HG02973 (cell line): ENCODE data around the gene RLBP1.

Experiments
- ATAC-seq: cut with Tn5 transposase; IDR thresholded peaks from one replicate; pipeline ENCODE4 v1.9.1; 2021; ENCODE audit warnings: moderate library complexity; ENCODE audit not compliant: unreplicated experiment

RLBP1 gene

DNA sequence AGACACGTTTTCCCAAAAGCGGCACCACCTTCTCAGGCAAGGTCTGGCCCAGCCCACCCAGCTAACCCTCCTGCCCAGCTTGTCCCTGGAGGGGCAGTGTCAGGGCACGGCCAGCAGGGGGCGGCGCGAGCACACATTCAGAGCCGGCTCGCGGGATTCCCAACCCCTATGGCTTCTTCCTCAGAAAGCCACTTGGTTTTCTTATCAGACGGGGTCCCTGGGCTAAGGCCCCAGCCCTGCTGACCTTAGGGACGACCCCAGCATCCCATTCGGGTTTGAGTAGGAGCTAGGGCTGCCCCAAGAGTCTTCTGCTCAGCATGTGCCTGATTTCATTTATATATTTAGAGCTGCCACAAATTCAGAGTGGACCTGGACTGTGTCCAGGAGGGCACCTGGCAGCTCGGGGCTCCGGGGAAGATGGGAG is 14.5 kb downstream of the RLBP1 start:
- peak; percentile 62 for ATAC-seq

DNA sequence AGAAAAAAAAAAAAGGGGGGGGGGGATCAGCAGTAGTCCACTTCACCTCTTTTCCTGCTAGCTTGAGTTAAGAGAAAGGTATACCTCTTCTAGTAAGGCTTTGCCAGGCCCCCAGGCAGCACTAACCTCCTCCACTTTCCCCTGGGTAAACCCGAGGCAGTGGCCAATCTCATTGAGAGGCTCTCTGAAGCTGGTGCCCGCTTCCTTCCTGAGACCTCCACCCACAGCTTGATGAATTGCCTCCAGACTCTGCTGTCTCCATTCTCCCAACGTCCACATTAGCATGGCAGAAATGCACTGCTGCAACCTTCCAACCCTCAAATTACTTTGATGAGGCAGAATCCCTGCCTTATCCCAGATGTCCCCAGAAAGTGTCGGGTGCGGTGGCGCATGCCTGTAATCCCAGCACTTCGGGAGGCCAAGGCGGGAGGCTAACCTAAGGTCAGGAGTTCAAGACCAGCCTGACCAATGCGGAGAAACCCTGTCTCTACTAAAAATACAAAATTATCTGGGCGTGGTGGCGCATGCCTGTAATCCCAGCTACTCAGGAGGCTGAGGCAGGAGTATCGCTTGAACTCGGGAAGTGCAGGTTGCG is 15.3 kb downstream of the RLBP1 start:
- ATAC-seq, result no peak

DNA sequence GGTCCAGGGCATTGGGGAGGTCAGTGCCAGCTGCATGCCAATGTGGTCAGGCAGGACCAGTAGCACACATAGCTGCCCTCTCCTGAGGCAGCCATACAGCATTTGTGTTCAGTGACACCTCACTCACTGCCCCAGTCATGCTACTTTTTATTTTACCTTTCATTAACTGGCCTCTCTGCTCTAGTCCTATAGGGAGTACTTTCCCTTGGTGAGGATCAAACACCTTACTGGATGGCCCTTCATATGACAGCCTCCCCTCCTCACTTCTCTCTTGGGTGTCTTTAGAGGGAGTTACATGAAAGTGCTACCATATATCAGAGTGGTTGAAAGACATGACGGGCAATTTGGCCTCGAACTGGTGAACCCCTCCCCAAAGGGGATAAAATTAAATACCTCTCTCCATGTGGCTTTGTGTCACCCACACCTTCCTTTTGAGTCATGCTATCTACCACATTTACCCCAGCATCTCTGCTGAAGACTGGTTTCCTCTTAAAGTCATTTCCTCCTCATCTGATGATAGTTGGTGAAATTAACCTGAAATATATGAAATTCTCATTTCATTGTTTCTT is 17.6 kb downstream of the RLBP1 start:
- ATAC-seq, result no peak

DNA sequence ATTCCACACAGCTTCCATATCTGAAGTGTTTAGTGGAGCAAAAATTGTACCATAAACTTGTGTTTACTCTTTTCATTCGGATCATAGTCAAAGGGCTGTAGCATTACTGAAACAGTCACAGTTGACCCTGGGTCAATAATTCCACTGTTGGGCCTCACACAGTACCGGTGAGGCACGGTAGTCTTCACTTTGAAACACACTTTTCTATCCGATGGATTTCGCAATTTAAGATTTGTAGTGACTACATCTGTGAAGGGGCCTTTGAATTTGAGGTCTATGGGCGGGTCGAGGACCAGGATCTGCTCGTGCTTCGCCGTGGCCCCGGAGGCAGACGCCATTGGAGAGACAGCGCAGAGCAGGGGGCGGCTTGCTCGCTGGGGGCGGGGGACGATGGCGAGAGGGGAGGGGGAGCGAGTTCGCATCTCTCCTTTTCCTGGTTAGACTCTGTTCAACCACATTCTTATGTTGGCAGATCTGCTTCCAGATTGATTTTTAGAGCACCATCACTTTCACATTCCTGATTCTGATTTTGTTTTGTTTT is 19.8 kb downstream of the RLBP1 start:
- ATAC-seq, result no peak

DNA sequence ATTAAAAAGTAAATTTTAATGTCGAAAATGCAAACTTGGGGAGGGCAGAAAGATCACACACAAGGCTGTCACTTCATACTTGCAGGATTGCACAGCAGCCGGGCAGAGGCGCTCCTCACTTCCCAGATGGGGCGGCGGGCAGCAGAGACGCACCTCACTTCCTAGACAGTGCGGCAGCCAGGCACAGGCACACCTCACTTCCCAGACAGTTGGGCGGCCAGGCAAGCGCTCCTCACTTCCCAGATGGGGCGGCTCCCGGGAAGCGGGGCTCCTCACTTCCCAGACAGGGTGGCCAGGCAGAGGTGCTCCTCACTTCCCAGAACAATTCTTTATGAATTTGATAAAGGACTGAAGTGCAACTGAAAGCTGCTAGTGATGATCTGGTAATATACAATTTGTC is 21.2 kb downstream of the RLBP1 start:
- no peak for ATAC-seq

DNA sequence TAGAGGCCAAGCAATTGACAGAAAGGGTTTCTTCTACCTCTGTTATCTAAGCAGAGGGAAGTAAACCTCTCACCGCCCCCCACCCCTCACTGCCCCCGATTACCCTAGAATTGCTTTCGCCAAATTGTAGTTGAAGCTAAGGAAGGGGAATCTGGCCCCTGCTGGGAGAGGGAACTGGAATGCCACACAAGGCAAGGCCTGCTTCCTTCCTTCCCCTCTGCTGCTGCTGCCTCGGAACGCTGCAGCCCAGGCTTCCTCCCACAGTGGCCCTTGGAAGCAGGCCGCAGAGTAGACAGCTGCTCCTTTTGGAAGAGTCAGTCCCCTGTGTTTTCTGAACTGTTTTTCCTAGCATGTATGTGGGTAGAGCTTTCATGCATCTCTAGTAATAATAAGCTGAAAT is 21.6 kb downstream of the RLBP1 start:
- no peak for ATAC-seq

DNA sequence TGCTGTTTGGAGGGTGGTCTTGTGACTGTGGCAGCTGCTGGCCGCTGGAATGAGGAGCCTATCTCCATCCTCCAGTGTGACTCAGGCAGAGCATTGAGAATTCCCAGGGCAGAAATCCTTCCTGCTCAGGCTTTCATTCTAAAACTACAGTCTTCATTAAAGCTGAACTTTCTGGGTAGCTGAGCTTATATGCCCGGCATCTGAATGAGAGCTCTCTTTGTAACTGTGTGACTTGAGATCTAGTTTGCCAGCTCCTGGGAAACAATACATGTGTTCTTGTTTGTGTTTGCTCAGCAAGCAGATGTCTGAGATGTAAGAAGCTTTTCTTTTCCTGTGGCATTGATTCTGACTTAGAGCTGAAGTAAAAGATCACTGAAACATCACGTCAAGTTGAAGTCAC is 22.4 kb downstream of the RLBP1 start:
- no peak for ATAC-seq

DNA sequence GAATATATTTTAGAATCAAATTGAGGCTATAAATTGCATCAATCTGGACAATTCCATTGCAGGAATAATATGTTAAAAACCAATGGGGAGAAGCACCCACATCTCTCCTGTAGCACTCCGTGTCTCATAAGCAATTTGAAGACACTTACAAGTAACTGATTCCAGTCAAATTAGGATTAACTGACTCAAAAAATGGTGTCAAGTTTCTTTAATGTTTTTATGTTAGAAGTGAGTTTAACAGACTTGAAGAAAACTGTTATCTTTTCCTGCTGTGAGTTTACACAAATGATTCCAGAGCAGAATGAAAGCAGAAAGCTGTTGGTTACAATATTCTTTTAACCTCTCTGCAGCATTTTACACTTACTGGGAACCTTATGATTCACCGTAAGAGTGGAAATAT is 23.2 kb downstream of the RLBP1 start:
- ATAC-seq, result no peak

DNA sequence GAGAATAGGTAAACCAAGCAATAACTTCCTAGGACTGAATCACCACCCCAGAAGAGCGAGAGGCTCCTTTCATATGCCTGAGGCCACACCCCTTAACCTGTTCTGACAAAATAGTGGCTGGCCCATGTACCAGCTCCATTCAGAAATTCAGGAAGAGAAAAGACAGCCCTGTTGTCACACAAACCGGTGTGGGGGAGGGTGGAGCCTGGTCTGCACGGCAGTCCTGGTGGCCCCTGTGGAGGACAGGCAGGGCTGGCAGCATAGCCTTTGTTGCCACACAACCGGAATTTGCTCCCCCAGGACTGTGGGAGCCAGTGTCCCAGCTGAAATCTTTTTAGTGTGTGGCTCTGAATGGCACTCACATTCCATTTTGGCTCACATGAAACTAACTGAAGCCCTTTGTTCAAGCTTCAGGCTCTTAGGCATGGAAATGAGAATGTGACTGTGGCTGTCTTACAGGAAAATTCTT is 23.8 kb downstream of the RLBP1 start:
- no peak for ATAC-seq

DNA sequence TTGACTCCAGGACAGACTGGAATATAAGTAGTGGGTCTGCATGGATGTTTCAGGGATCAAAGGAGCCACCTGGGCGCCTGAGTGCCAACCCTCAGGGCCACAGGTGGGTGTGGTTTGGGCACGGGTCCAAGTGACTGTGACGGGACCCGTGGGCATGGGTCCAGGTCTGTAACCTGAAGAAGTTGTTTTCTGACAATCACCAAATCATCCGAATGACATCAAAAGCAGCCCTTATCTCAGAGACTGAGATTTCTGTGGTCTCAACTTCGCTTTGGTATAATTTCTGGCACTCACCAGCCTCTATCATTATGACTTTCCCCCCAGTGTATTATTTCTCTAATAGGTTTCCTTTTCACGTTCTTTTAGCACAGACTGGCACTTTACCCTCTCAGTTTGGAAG is 24.4 kb downstream of the RLBP1 start:
- no peak for ATAC-seq

DNA sequence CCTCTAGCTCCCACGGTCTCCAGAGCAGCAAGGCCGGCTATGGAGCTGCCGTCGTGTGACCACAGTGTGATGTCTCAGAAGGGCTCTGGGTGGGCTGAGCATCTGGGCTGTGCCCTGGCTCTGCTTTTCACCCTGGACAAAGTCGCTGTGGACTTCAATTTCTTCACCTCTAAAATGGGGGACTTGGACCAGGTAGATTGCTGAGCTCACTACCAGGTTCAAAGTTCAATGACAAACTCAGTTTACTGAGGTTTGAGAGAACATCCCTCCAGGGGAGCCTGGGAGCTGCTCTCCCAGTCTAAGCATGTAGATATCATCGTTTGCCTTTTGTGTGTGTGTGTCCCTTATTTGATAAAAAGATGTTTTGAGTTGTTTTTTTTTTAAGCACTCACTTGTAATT is 25.1 kb downstream of the RLBP1 start:
- ATAC-seq, result no peak

DNA sequence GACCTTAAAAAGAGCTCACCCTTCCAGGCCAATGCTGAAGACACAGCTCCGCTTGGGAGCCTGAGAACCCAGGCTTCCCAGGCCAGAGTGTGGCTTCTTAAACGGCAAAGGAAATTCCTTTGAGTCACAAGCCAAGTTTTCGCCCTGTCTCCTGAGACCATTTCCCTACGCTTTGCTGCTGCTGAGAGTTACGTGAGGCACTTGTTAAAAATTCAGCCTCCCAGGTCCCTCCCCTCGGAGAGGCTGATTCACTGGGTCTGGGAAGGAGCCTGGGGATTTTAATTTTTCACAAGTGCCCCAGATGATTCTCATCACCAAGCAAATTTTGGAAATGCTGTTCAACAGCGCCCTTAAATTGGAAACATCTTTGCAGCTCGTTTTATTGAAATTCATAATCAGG is 25.5 kb downstream of the RLBP1 start:
- ATAC-seq, result no peak

DNA sequence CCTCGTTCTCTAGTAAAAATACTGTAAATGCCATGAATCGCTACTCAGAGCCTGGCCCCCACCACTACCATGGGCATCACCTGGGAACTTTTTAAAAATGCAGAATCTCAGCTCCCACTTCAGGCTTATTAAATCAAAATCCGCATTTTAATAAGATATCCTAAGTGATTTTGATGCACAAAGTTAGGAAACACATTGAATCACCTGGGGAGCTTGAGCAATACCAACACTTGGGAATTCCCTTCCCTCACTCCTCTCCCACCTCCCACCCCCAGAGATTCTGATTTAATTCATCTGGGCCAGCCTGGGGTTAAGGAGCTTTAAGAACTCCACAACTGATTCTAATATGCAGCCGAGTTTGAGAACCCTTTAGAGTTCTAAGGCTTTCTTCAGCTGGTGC is 26.8 kb downstream of the RLBP1 start:
- no peak for ATAC-seq

DNA sequence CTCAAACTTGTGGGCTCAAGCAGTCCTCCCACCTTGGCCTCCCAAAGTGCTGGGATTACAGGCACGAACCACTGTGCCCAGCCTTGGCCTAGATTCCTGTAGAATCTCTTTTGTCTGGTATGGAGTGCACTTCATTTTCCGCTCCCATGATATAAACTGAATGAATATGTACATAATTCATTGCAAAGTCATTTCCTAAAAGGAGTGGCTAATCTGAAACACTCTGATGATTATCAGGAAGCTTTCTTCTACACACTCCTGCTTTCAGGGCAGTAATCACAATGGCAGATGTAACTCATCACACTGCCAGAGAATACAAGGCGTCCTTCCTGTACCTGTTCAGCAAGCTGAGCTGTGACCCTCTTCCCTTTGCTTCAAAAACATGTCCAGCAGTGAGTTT is 28.6 kb downstream of the RLBP1 start:
- no peak for ATAC-seq

DNA sequence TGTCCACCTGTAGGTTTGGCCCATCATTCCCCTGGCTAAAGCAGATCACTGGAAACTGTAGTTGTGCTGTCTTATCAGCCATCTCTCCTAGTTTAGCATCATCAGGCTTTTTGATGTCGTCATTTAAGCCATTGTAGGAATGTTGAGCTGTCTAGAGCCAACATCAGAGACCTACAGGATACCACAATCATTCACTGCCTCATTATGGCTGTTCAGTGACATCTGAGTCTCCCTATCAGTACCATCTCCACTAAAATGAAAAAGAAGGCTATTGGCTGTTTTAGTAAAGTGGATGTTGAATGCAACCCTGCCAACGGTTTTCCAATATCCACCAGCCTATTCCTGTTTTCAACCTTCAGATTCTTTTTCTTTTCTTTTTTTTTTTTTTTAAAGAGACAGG is 29.2 kb downstream of the RLBP1 start:
- no peak for ATAC-seq

DNA sequence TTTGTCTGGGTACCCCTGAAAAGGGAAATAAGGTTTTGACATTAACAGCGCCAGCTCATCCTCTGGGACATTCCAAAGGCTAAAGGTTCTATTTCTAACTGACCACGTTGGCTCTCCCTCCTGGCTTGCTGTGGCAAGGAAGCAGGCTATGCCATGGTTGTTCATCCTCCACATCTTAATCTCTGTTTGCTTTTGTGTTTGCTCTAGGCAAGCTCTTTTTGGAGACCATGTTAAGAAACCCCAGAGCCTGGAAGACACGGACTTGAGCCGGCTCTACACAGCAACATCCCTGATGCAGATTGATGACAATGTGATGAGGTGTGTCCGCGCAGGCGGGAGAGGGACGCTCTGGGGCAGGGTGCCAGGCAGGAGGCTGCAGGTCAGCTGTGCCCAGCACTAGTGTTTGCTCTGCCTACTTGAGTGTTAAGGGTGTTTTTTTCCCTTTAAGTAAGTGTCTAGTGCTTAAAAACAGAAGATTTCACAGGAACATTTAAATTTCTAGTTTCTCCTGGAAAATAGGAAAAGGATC is 33.3 kb downstream of the RLBP1 start:
- ATAC-seq, result no peak

DNA sequence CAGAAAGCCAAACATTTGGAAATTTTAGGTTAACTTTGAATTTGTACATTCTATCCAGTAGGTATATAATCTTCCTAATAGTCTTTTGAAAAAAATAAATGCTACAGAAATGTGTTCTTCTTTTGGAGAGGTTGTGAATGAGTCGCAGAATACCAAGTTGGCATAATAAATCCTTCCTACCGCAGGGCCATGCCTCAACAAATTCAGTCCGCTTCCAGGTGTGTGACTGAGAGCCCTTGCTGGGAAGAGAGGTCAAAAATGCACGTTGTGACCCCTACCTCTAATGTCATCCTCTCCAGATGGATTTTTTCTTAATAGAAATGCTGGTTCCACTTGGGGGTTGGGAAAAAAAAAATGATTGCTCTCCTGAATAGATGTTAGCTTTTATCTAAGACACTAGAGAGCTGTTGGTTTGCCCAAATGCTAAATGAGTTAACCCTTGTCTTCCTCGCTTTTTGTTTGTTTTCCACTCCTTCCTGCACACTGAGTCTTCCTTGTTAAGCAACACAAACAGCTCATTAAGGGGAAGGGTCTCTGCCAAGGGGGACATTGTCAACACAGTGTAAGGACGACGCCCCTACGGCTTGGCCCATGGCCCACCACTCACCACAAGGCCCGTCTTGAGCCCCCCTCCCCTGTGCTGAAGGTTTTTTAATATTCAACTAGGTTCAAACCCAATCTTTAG is 33.9 kb downstream of the RLBP1 start:
- ATAC-seq, result no peak

DNA sequence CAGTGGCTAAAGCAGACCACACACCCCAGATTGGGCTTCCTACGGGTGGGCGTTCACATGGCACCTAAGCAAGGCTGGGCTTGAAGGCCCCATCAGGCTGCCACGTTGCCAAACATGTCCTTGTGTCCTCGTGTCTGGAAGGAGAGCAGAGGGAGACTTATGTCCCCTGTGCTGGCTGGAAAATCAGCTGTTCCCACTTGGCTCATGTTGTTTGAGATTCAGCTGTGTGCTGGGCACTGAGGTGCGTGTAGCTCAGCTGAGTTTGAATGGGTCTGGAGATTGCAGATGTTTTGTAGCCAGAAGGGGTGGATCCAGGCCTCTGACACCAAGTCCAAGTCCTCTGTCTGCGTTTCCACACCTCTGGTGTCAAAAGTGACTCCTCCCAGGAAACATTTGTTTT is 34.6 kb downstream of the RLBP1 start:
- no peak for ATAC-seq

DNA sequence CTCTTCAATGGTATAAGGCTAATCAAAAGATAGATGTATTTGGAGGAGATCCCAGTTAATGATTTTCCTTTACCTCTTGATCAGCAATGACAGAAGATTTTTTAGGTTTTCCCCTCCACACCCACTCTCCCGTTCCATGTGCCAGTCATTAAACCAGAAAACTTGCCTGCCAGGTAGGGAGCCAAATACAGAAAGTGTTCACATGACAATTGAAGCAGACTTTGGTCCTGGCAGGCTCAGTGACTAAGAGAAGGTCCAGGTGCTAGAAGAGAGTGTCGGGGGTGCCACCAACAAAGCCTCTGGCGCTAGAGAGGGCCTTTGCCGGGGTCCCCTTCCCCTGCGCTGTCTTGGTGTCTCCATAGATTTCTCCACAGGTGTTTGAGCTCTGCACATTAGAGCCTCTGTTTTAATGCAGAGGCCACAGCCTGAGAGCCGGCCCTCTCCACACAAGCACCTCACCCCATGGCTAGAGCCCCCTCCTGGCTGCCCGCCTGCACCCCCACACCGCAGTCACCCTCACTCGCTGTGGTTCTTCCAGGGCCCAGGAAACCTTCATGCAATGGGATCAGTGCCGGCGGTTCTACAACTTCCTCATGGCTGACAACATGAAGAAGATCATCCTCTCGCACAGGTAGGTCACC is 36.4 kb downstream of the RLBP1 start:
- no peak for ATAC-seq

DNA sequence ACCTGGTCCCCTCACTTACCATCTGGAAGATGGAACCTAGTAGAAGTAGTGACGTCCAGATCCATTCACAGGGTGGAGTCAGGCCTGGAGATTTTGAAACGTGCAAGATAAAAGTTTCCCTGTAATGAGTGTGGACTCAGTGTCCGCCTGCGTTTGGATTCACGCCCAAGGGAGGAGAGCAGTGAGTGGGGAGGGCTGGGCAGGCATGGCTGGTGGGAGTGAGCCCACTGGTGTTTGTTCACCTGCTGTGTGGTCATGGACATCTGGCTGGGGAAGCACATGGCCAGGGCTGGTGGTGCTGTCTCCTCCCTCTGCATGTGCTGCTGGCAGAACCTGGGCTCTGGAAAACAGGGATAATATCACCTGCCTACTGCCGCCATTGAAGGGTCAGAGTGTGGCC is 37.0 kb downstream of the RLBP1 start:
- no peak for ATAC-seq

DNA sequence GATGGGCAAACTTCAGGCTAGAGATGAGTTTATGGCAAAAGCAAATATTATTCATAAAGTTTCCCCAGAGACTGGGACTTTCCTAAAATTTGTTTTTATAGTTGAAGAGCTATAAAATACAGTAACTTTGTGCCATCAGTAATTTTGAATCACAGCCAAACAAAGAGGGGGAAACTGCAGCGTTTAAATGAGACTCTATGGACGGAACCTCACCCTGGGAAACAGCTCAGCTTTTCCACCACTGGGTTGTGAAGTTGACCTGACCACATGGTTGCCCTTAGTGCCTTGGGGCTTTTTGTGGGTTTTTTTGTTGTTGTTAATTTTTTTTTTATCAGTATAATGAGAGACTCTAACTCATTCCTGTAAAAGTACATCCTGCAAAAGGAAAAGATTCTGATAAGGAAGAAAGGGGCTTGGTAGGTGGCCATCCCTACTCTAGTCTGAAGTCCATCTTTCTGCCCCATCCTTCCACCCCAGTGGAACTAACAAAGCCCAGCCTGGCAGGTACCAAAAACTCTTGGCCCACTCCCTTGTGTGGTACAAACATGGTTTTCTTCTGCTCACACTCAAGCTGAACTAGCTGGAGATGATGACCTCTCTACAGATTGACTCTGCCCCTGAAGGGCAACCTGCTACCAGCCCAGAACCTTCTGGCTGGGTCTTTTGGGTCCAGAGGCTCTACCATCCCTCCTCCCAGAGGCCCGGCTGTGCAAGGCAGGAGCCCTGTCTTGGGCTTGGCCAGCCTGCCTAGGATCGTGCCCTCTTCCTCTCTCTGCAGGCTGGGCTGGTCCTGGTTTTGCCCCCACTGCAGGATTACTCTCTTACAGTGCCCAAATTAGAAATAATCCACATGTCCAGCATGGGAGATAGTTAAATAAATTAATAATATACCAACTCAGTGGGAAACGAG is 41.2 kb downstream of the RLBP1 start:
- no peak for ATAC-seq
